HG03354 (cell line): Measurements from ENCODE around the gene GTF2E1.
"Not testable (repeated sequence)": the region's sequence is repeated elsewhere in the genome, so short reads cannot be mapped to it uniquely, and the experiment has no call there.

ENCODE experiments used
- ATAC-seq: cut with Tn5 transposase; IDR thresholded peaks from one replicate; pipeline ENCODE4 v1.9.1; 2021; ENCODE audit warnings: mild to moderate bottlenecking; ENCODE audit not compliant: unreplicated experiment, poor library complexity, severe bottlenecking

Gene GTF2E1

GRCh38 chr3:120752230-120752629 lies 9.7 kb downstream of the GTF2E1 start:
- ATAC-seq = no peak

GRCh38 chr3:120752865-120753264 lies 10.3 kb downstream of the GTF2E1 start:
- no peak for ATAC-seq

GRCh38 chr3:120753810-120754209 lies 11.3 kb downstream of the GTF2E1 start:
- ATAC-seq = no peak

GRCh38 chr3:120756061-120756460 lies 13.5 kb downstream of the GTF2E1 start:
- no peak for ATAC-seq

GRCh38 chr3:120758551-120758950 lies 16.0 kb downstream of the GTF2E1 start:
- not testable (repeated sequence) for ATAC-seq

- ATAC-seq = no peak
Measured at GRCh38 chr3:120762615-120763014, 20.1 kb downstream of the GTF2E1 start.

GRCh38 chr3:120763601-120764000 lies 21.1 kb downstream of the GTF2E1 start:
- peak; percentile 90 for ATAC-seq

- peak; percentile 4 for ATAC-seq
Measured at GRCh38 chr3:120764206-120764605, 21.7 kb downstream of the GTF2E1 start.

GRCh38 chr3:120765830-120766493 lies 23.4 kb downstream of the GTF2E1 start:
- peak; percentile 54 for ATAC-seq

- no peak for ATAC-seq
Measured at GRCh38 chr3:120766576-120766975, 24.0 kb downstream of the GTF2E1 start.

- no peak for ATAC-seq
Measured at GRCh38 chr3:120767106-120767505, 24.6 kb downstream of the GTF2E1 start.

GRCh38 chr3:120769436-120769835 lies 26.9 kb downstream of the GTF2E1 start:
- ATAC-seq = no peak

- ATAC-seq = no peak
Measured at GRCh38 chr3:120770891-120771290, 28.3 kb downstream of the GTF2E1 start.

- ATAC-seq = no peak
Measured at GRCh38 chr3:120772081-120772480, 29.5 kb downstream of the GTF2E1 start.

GRCh38 chr3:120773932-120774331 lies 31.4 kb downstream of the GTF2E1 start:
- peak; percentile 83 for ATAC-seq

- no peak for ATAC-seq
Measured at GRCh38 chr3:120775411-120775810, 32.9 kb downstream of the GTF2E1 start.

- no peak for ATAC-seq
Measured at GRCh38 chr3:120778776-120779175, 36.2 kb downstream of the GTF2E1 start.

- peak; percentile 90 for ATAC-seq
Measured at GRCh38 chr3:120780977-120781376, 38.4 kb downstream of the GTF2E1 start.

- peak; percentile 81 for ATAC-seq
Measured at GRCh38 chr3:120785832-120786231, 43.3 kb downstream of the GTF2E1 start.

GRCh38 chr3:120791010-120791409 lies 48.5 kb downstream of the GTF2E1 start:
- no peak for ATAC-seq

GRCh38 chr3:120791913-120792312 lies 49.4 kb downstream of the GTF2E1 start:
- ATAC-seq = no peak

GRCh38 chr3:120793601-120794000 lies 51.1 kb downstream of the GTF2E1 start:
- no peak for ATAC-seq
